22Rv1 (cell line): ENCODE results near the gene PLAAT2.

Experiments
- H3K27ac ChIP-seq: fragments of 450-650 bp; 2 replicates; pipeline ENCODE4 v1.5.1; 2017
- ZFX ChIP-seq: fragments of 450-650 bp; IDR thresholded peaks from 2 replicates; pipeline ENCODE4 v1.6.1; 2017; ENCODE audit warnings: antibody characterized with exemption, borderline replicate concordance
- TF ChIP-seq, protein P1 (sequence below): fragments of 450-650 bp; IDR thresholded peaks from 2 replicates; pipeline ENCODE4 v1.5.1; 2017; ENCODE audit warnings: mild to moderate bottlenecking

PLAAT2 gene

DNA sequence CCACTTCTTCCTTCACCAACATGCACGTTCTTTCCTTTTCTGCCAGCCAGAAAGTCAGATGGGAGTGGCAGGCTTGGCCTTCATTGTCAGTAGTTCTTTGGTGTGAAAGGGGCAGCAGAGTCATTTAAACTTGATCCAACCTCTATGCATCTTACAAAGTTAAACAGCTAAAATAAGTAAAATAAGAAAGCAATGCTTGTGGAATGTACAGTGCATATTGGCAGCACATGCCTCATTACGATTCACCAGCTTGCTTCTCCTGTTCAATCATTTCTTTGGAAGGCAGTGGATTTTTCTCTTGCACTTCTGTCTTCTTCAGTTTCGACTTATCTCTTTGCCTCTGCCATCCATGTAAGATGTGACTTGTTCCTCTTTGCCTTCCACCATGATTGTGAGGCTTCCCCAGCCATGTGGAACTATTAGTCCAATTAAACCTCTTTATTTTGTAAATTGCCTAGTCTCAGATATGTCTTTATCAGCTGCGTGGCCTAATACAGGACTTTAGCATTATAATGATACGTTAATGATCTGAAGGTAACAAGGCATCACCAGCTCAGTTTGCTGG is 42.5 kb downstream of the PLAAT2 start:
- no peak overlapping the region for H3K27ac ChIP-seq
- no peak for TF ChIP-seq ZFX
- TF ChIP-seq, protein P1, sequence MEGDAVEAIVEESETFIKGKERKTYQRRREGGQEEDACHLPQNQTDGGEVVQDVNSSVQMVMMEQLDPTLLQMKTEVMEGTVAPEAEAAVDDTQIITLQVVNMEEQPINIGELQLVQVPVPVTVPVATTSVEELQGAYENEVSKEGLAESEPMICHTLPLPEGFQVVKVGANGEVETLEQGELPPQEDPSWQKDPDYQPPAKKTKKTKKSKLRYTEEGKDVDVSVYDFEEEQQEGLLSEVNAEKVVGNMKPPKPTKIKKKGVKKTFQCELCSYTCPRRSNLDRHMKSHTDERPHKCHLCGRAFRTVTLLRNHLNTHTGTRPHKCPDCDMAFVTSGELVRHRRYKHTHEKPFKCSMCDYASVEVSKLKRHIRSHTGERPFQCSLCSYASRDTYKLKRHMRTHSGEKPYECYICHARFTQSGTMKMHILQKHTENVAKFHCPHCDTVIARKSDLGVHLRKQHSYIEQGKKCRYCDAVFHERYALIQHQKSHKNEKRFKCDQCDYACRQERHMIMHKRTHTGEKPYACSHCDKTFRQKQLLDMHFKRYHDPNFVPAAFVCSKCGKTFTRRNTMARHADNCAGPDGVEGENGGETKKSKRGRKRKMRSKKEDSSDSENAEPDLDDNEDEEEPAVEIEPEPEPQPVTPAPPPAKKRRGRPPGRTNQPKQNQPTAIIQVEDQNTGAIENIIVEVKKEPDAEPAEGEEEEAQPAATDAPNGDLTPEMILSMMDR: no peak

DNA sequence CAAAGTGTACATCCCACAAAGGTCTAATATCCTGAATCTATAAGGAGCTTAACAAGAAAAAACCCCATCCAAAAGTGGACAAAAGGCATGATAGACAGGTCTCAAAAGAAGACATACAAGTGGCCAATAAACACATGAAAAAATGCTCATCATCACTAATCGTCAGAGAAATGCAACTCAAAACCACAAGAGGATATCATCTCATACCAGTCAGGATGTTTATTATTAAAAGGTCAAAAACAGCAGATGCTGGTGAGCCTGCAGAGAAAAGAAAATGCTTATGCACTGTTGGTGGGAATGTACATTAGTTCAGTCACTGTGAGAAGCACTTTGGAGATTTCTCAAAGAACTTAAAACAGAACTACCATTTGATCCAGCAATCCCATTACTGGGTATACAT is 44.6 kb downstream of the PLAAT2 start:
- TF ChIP-seq ZFX: no peak
- TF ChIP-seq, protein P1: no peak
- H3K27ac ChIP-seq: no peak overlapping the region

DNA sequence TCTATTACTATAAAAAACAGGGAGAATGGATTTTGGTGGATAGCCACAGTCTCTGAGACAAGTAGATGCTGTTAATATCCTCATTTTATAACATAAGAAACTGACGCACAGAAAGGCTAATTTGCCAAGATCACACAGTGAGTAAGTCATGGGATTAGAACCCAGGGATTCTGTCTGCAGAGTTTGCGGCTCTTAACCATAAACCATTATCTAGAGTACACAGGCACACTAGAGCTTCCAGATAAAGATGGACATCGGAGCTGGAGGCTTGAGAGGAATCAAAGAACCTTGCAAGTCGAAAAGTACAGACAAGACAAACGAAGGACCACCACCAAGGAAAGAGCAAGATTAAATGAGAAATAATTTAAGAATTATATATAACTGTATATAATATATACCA is 46.0 kb downstream of the PLAAT2 start:
- H3K27ac ChIP-seq: no peak overlapping the region

DNA sequence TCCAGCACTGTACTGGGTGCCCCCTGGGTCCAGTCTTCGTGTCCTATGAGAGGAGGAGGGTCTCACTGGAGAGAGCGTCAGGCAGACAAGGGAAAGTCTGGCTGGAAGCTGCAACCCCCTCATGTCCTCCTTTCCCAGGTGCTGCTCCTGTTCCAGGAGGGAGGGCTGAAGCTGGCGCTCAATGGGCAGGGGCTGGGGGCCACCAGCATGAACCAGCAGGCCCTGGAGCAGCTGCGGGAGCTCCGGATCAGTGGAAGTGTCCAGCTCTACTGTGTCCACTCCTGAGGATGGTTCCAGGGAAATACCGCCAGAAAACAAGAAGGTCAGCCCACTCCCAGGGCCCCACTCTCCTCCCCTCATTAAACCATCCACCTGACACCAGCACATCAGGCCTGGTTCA is 47.1 kb downstream of the PLAAT2 start:
- TF ChIP-seq, protein P1: no peak
- TF ChIP-seq ZFX: no peak
- H3K27ac ChIP-seq: no peak overlapping the region

More for the DNA sequence above, 46.0 kb downstream of the PLAAT2 start:
- no peak for TF ChIP-seq ZFX
- TF ChIP-seq, protein P1: no peak

DNA sequence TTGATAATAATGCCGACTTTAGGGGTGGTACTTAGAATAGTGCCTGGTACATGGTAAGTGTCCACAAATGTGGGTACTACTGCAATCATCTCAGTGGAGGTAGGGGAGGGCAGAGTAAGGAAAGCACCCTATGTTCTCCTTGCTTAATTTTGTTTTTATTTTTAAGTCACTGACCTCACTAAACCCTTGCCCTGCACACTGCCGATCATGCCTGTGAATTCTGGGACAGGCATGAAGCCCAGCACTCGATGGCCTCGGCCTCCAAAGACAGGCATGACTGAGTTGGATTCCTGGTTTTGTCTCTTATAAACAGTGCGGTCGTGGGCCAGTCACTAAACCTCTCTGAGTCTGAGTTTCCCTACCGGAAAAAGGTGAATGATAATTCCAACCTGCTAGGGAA is 50.4 kb downstream of the PLAAT2 start:
- TF ChIP-seq, protein P1: no peak
- no peak for TF ChIP-seq ZFX
- no peak overlapping the region for H3K27ac ChIP-seq

DNA sequence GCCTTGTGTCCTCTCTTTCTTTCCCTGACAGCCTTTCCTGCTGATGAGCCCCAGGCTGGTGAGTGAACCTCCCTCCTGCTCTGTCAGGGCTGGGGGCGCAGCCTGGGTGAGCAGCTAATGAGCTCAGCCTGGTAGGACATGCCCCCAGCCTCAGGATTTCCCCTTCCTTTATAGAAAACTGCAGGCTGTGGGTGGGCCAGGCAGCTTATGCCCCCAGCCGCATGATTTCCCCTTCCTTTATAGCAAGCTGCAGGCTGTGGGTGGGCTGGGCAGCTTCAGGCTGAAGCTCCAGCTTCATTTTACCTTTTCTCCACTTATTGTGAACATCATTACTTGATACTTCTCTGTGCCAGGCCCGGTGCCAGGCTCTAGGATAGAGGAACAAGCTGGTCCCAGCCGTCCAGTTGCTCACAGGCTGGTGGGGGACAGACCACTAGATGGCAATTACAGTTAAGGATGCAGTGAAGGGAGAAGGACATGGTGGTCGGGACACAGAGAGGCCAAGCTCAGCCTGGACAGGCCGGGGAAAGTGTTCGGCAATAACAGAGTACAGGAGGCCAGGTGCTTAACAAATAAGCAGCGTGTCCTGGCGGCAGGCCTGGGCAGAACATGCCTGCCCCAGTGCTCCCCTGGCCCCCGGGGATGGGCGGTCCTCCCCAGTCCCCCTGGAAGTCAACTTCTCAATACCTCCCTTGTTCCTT is 52.0 kb downstream of the PLAAT2 start:
- H3K27ac ChIP-seq: no peak overlapping the region
- TF ChIP-seq, protein P1: no peak
- TF ChIP-seq ZFX: no peak

DNA sequence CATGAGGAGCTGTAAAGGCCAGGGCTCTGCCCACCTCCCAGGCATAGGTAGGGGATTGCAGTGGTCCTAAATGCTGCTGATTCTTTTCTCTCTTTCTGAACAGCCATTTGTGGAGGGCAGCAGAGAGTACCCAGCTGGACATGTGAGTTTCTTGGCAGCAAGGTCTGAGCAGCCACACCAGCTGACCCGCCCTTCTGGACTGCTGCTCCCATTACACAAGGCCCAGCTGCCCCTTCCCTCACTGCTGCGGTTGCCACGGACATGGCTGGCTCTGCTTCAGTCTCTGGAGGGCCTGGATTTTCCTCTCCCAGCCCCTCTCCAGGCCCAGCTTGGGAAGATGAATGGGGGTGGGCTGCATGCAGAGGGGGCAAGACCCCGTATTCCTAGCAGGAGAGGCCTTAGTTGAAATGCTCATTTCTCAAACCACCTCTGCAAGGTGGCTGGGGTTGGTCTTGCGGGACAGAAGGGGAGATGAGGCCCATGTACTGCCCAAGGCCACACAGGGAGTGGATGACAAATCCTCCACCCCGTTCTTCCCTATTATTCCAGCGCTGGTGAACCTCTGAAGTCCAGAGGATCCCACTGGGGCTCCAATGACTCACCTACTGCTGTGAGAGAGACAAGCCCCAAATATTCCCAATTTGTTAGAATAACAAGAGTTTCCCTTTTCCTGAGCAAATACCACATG is 52.7 kb downstream of the PLAAT2 start:
- no peak overlapping the region for H3K27ac ChIP-seq
- TF ChIP-seq, protein P1: no peak
- TF ChIP-seq ZFX: no peak
